Naive thymus-derived CD8-positive, alpha-beta T cell (primary cell): ENCODE measurements around the gene TFIP11. TPM values are rescaled to one million over a fixed set of nuclear protein-coding genes. Genes with fewer than 3 reads are reported as not detected.
A peak's percentile ranks its signal among the peaks of the same experiment; 100 is the strongest.

ENCODE experiments used
- ATAC-seq, 2 donors: fragments of 150-1000 bp; cut with Tn5 transposase in 1 of 2; sonication (Bioruptor Pico), chemical (Tn5 transposase) in 1 of 2; 1 replicate in 1 of 2; 2 replicates in 1 of 2; pipeline ENCODE4 v1.10.0; 2021; ENCODE audit warnings: mild to moderate bottlenecking in 2 of 2, moderate library complexity in 2 of 2
- POLR2A ChIA-PET: fragments of 350-600 bp; sonication (Branson Sonifier 250); formaldehyde crosslinking; loops from one replicate; lab custom pipeline; 2021; ENCODE audit warnings: antibody characterized with exemption; lab: Charles Lee
- DNase-seq, 10 donors: peaks; one replicate each; pipeline versions ENCODE4 v3.0.0 to v3.0.0-alpha.2; 2020 to 2022
- H3K27ac Mint-ChIP-seq, 10 donors: one replicate each; pipeline ENCODE4 v1.8.0; 2020 to 2022; ENCODE audit warnings: mild to moderate bottlenecking in 10 of 10, mixed read lengths in 10 of 10, moderate library complexity in 4 of 10, inconsistent platforms in 1 of 10
- H3K27me3 Mint-ChIP-seq, 5 donors: one replicate each; pipeline ENCODE4 v1.8.0; 2021 to 2022; ENCODE audit warnings: mixed read lengths in 5 of 5
- H3K36me3 Mint-ChIP-seq, 3 donors: one replicate each; pipeline ENCODE4 v1.8.0; 2020 to 2022; ENCODE audit warnings: mixed read lengths in 3 of 3, mild to moderate bottlenecking in 2 of 3, inconsistent platforms in 1 of 3
- H3K4me1 Mint-ChIP-seq, 4 donors: one replicate each; pipeline ENCODE4 v1.8.0; 2021 to 2022; ENCODE audit warnings: mixed read lengths in 4 of 4
- H3K4me3 Mint-ChIP-seq, 10 donors: one replicate each; pipeline ENCODE4 v1.8.0; 2020 to 2022; ENCODE audit warnings: mild to moderate bottlenecking in 10 of 10, mixed read lengths in 10 of 10, moderate library complexity in 6 of 10, inconsistent platforms in 1 of 10
- H3K9me3 Mint-ChIP-seq, 9 donors: one replicate each; pipeline ENCODE4 v1.8.0; 2020 to 2022; ENCODE audit warnings: mixed read lengths in 9 of 9, mild to moderate bottlenecking in 3 of 9, inconsistent platforms in 1 of 9, moderate library complexity in 1 of 9
- polyA plus RNA-seq, 3 donors: library from polyadenylated mRNA; unstranded; fragments of 300-500 nt; fragmentation: Illumina TruSeq; gene quantifications; one replicate each; pipeline ENCODE4 v1.2.3, GENCODE V29; 2021
- total RNA-seq, 8 experiments: library from RNA in 2 of 8; stranded (reverse) in 2 of 8; gene quantifications; one replicate each; pipeline ENCODE4 v1.2.3 and lab custom pipeline; 2021 to 2026

Gene TFIP11
- total and polyA plus RNA-seq, 5 experiments from 2014 or later = 15.3 to 67.8 (median 33.9) TPM

- H3K36me3 Mint-ChIP-seq = peaks cover 0 to 31% (median 6%) of the 10 kb centered on the region in 3 donors
- ATAC-seq (no peak), DNase-seq (no peak)
- H3K27me3 Mint-ChIP-seq = no peaks in the 10 kb centered on the region
- H3K27ac Mint-ChIP-seq = peak overlapping the region in 7 of 10 donors; percentile 27 to 85 (median 79)
- no peaks in the 10 kb centered on the region for H3K9me3 Mint-ChIP-seq
- peaks cover 24 to 86% (median 55%) of the 10 kb centered on the region in 4 donors for H3K4me1 Mint-ChIP-seq
- H3K4me3 Mint-ChIP-seq = peak overlapping the region in 1 of 10 donors; percentile 29
- POLR2A ChIA-PET = interaction anchor here (1.7 kb wide), 1 partner anchor 19 kb away, joined by 6 read pairs; no protein-coding TSS in a partner anchor
Observed at GRCh38 chr22:26550498-26551033, 38.3 kb upstream of the TFIP11 start.

- Mint-ChIP-seq H3K4me1 (peaks cover 26 to 86% (median 59%) of the 10 kb centered on the region in 4 donors), H3K9me3 (no peaks in the 10 kb centered on the region), H3K4me3 (no peak overlapping the region), H3K27me3 (no peaks in the 10 kb centered on the region), H3K27ac (peak overlapping the region in 9 of 10 donors; percentile 19 to 94 (median 79)), H3K36me3 (peaks cover 0 to 32% (median 6%) of the 10 kb centered on the region in 3 donors)
- DNase-seq (no peak), ATAC-seq (no peak)
- POLR2A ChIA-PET = no interaction called here
Observed at GRCh38 chr22:26549902-26550497, 37.7 kb upstream of the TFIP11 start.

DNA sequence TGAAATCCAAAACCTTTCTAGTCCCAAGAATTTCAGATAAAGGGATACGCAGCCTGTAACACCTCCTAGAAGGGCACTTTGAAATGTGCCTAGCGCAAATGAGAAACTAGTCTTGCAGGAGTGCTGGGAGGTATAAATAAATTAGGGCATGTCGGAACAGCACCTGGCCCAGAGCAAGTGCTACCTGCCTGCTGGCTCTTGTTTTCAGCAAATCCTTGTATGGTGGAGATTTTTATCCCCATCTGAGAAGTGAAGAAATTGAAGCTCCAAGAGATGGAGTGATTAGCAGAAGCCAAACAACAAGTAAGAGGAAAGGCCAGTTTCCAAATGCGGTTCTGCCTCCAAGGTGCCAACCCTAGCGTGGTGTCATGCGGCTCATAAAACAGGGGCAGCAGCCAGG, 36.7 kb upstream of the TFIP11 start:
- H3K27ac Mint-ChIP-seq = peak overlapping the region in 4 of 10 donors; percentile 31 to 47 (median 40)
- ATAC-seq = no peak
- no peak overlapping the region for H3K4me3 Mint-ChIP-seq
- DNase-seq = no peak
- H3K9me3 Mint-ChIP-seq = no peaks in the 10 kb centered on the region
- POLR2A ChIA-PET = no interaction called here
- peaks cover 0 to 34% (median 6%) of the 10 kb centered on the region in 3 donors for H3K36me3 Mint-ChIP-seq
- H3K27me3 Mint-ChIP-seq = no peaks in the 10 kb centered on the region
- peaks cover 25 to 86% (median 64%) of the 10 kb centered on the region in 4 donors for H3K4me1 Mint-ChIP-seq

DNA sequence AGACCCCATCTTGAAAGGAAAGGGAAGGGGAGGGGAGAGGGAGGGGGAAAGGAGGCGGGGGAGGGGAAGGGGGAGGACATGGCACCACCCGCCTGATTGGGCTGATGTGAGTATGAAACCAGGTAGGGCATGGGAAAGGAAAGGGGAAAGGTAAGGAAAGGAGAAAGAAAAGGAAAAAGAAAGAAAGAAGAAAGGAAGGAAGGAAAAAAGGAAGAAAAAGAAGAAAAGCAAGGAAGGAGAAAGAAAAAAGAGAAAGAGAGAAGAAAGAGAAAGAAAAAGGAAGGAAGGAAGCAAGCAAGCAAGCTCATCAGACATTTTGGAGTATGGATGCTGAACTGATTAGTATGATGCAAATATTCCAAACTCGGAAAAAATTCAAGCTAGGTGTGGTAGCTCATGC, 36.0 kb upstream of the TFIP11 start:
- Mint-ChIP-seq H3K9me3 (no peaks in the 10 kb centered on the region), H3K27ac (peak overlapping the region in 6 of 10 donors; percentile 36 to 81 (median 65)), H3K4me1 (peaks cover 22 to 86% (median 64%) of the 10 kb centered on the region in 4 donors), H3K27me3 (no peaks in the 10 kb centered on the region), H3K4me3 (no peak overlapping the region), H3K36me3 (peaks cover 0 to 34% (median 6%) of the 10 kb centered on the region in 3 donors)
- no peak for ATAC-seq
- POLR2A ChIA-PET = no interaction called here
- DNase-seq = no peak

GRCh38 chr22:26547837-26548236, 35.6 kb upstream of the TFIP11 start:
- DNase-seq = no peak
- Mint-ChIP-seq H3K27me3 (no peaks in the 10 kb centered on the region), H3K4me3 (peak overlapping the region in 1 of 10 donors; percentile 41), H3K27ac (peak overlapping the region in 8 of 10 donors; percentile 41 to 84 (median 74)), H3K9me3 (no peaks in the 10 kb centered on the region), H3K4me1 (peaks cover 22 to 87% (median 64%) of the 10 kb centered on the region in 4 donors), H3K36me3 (peaks cover 0 to 34% (median 6%) of the 10 kb centered on the region in 3 donors)
- ATAC-seq = no peak
- POLR2A ChIA-PET = no interaction called here

- ATAC-seq (peak; percentile 58 to 76), DNase-seq (peak in 1 of 10 donors; percentile 15)
- Mint-ChIP-seq H3K4me3 (peak overlapping the region in 3 of 10 donors; percentile 23 to 42 (median 34)), H3K4me1 (peaks cover 24 to 89% (median 67%) of the 10 kb centered on the region in 4 donors), H3K9me3 (no peaks in the 10 kb centered on the region), H3K27me3 (no peaks in the 10 kb centered on the region), H3K36me3 (peaks cover 0 to 37% (median 6%) of the 10 kb centered on the region in 3 donors), H3K27ac (peak overlapping the region in 9 of 10 donors; percentile 41 to 84 (median 76))
- POLR2A ChIA-PET = no interaction called here
Observed at GRCh38 chr22:26547426-26547825, 35.2 kb upstream of the TFIP11 start.

DNA sequence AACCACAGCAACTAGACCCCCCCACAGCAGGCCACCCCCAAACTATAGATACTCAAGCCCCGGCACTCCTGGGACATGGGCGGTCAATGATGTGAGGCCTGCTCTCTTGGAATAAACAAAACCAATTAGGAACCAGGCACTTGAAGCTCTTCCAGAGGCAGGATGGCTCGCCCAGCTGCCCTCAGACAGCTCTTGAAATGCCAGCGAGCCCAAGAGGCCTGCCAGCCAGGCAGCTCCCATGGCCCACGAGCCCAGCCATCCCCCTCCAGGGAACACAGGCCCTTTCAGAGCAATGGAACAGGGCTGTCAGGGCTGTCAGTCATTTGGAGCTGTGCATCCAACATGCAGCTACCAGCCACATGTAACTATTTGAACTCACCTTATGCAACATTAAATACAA, 34.0 kb upstream of the TFIP11 start:
- DNase-seq = no peak
- Mint-ChIP-seq H3K27ac (peak overlapping the region; percentile 12 to 91 (median 60)), H3K9me3 (no peaks in the 10 kb centered on the region), H3K4me1 (peaks cover 23 to 81% (median 66%) of the 10 kb centered on the region in 4 donors), H3K27me3 (no peaks in the 10 kb centered on the region), H3K36me3 (peaks cover 0 to 42% (median 6%) of the 10 kb centered on the region in 3 donors), H3K4me3 (peak overlapping the region in 2 of 10 donors; percentile 5 to 29)
- no peak for ATAC-seq
- POLR2A ChIA-PET = no interaction called here

- Mint-ChIP-seq H3K4me3 (peak overlapping the region in 1 of 10 donors; percentile 29), H3K36me3 (peaks cover 0 to 41% (median 6%) of the 10 kb centered on the region in 3 donors)
Observed at GRCh38 chr22:26545827-26546226, 33.6 kb upstream of the TFIP11 start.

DNA sequence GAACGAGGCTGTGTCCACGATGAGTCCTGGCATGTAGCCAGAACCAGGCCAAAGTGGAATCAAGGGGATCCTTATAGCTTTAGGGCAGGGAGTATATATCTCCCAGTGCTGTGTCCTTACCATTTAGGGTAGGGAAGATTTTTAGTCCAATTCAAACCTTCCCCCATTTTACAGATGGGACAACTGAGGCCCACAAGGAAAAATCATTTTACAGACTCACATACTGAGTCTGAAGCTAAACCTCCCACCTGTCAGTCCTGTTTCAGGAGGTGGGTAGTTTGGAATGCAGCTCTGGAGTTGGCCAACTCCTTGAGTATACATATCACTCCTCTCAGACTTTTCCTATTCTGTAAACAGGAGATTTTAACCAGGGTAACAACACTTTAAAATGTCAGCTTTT, 33.1 kb upstream of the TFIP11 start:
- Mint-ChIP-seq H3K9me3 (no peaks in the 10 kb centered on the region), H3K27me3 (no peaks in the 10 kb centered on the region), H3K4me3 (no peak overlapping the region), H3K27ac (peak overlapping the region; percentile 35 to 88 (median 74)), H3K4me1 (peaks cover 19 to 76% (median 62%) of the 10 kb centered on the region in 4 donors), H3K36me3 (peaks cover 0 to 41% (median 10%) of the 10 kb centered on the region in 3 donors)
- DNase-seq = no peak
- POLR2A ChIA-PET = no interaction called here
- no peak for ATAC-seq

More at GRCh38 chr22:26545827-26546226, 33.6 kb upstream of the TFIP11 start:
- H3K9me3 Mint-ChIP-seq = no peaks in the 10 kb centered on the region
- H3K4me1 Mint-ChIP-seq = peaks cover 22 to 77% (median 64%) of the 10 kb centered on the region in 4 donors
- H3K27ac Mint-ChIP-seq = peak overlapping the region in 8 of 10 donors; percentile 15 to 89 (median 69)
- DNase-seq = no peak
- no peaks in the 10 kb centered on the region for H3K27me3 Mint-ChIP-seq
- ATAC-seq = no peak
- POLR2A ChIA-PET = no interaction called here

- peaks cover 0 to 44% (median 7%) of the 10 kb centered on the region in 3 donors for H3K36me3 Mint-ChIP-seq
- no peak for ATAC-seq
- POLR2A ChIA-PET = no interaction called here
- H3K4me3 Mint-ChIP-seq = no peak overlapping the region
- H3K9me3 Mint-ChIP-seq = no peaks in the 10 kb centered on the region
- H3K27ac Mint-ChIP-seq = peak overlapping the region; percentile 15 to 91 (median 62)
- H3K27me3 Mint-ChIP-seq = no peaks in the 10 kb centered on the region
- H3K4me1 Mint-ChIP-seq = peaks cover 14 to 71% (median 57%) of the 10 kb centered on the region in 4 donors
- DNase-seq = no peak
Observed at GRCh38 chr22:26544489-26544888, 32.2 kb upstream of the TFIP11 start.

GRCh38 chr22:26542831-26543230, 30.6 kb upstream of the TFIP11 start:
- Mint-ChIP-seq H3K4me1 (peaks cover 19 to 65% (median 54%) of the 10 kb centered on the region in 4 donors), H3K27ac (peak overlapping the region; percentile 48 to 93 (median 85)), H3K4me3 (peak overlapping the region in 2 of 10 donors; percentile 38 to 40), H3K27me3 (no peaks in the 10 kb centered on the region), H3K36me3 (peaks cover 0 to 54% (median 7%) of the 10 kb centered on the region in 3 donors), H3K9me3 (no peaks in the 10 kb centered on the region)
- DNase-seq = peak in 1 of 10 donors; percentile 1
- ATAC-seq = peak in 1 of 2 donors; percentile 32
- POLR2A ChIA-PET = interaction anchor here (1.5 kb wide), 1 partner anchor 12 kb away, joined by 6 read pairs; no protein-coding TSS in a partner anchor

DNA sequence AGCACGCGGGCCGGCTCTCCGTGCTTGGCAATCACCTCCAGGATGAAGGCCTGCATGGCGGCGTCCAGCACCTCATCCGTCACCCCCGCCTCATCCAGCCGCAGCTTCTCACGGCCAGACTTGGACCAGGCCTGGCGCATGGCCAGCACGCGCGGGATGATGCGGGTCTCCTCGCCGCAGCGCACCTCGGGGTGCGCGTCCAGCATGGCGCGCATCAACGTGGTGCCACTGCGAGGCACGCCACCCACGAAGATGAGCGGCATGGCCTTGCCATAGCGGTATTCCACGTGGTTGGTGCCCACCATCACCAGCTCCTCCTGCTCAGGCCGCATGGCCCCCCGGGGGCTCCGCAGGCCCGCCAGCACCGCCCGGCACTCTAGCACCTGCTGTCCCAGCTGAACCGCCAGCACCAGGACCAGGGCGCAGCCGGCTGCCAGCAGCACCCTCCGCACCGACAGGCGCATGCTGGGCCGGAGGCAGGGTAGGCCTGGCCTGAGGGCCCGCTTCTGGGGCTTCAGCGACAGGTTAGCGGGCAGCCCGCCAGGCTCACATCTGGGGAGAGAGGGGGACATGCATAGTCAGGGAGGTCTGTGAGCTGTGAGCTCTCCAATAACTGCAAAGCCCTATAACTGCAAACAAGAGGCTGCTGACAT, 29.0 kb upstream of the TFIP11 start:
- Mint-ChIP-seq H3K27me3 (no peaks in the 10 kb centered on the region), H3K9me3 (no peaks in the 10 kb centered on the region), H3K4me1 (peaks cover 15 to 56% (median 46%) of the 10 kb centered on the region in 4 donors), H3K27ac (peak overlapping the region in 1 of 10 donors; percentile 25), H3K4me3 (no peak overlapping the region), H3K36me3 (peaks cover 0 to 60% (median 4%) of the 10 kb centered on the region in 3 donors)
- POLR2A ChIA-PET = interaction anchor here (1.0 kb wide), 1 partner anchor 26 kb away, joined by 3 read pairs; no protein-coding TSS in a partner anchor
- DNase-seq (no peak), ATAC-seq (no peak)
